ENCODE measurements around the gene STON1.

STON1 gene

DNA sequence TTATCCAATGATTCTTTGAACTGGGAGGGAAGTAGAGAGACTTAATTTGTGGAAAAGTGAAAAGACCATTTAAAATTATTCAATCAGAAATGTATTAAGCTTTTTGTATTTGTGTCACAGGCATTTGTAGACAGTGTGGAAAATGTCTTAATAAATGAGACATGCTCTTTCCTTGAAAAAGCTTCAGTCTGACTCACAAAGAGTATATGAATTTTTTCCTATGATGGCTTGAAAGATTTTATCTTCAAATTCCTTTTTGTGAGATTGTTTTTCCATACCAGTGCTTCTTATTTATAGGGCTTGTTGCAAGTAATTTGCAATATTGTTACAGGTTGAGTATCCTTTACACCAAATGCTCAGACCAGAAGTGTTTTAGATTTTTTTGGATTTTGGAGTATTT, 39.5 kb downstream of the STON1 start:
- no peak overlapping the region for H3K9ac ChIP-seq (ENCODE audit: low read length)

DNA sequence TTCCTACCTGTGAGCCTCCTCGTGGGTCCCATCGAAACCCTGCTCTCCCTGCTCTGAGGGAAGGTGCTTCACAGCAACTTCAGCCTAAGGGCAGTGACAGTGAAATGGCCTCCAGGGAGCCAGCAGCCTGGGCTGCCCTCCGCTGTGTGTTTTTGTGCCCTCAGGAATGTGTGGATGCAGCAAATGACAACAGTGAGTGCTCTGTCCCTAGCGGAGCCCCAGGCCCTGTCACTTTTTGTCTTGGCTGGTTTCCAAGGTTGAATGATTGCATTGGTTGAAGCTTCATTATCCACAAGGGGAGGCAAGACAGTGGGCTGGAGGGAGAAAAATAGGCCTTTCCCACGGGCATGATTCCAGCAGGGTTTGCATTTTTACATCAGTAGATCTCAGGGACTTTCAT, 42.9 kb downstream of the STON1 start:
- H2AFZ ChIP-seq (ENCODE audit: low read length): no peak overlapping the region
- no peak overlapping the region for H3K4me2 ChIP-seq (ENCODE audit: low read length)
- H3K79me2 ChIP-seq (ENCODE audit: insufficient read depth, low read length): no peaks in the 10 kb centered on the region
- no peaks in the 10 kb centered on the region for H3K9me2 ChIP-seq (ENCODE audit: low read depth, low read length)
- no peak overlapping the region for H3K4me3 ChIP-seq (ENCODE audit: low read depth, low read length, poor library complexity, severe bottlenecking)
- H3K9me3 ChIP-seq (ENCODE audit: low read length): no peaks in the 10 kb centered on the region
- no peak overlapping the region for H3K9ac ChIP-seq (ENCODE audit: low read length)
- no peaks in the 10 kb centered on the region for H3F3A ChIP-seq (ENCODE audit: insufficient read depth, low read length)
- H4K20me1 ChIP-seq (ENCODE audit: insufficient read depth, low read length): no peaks in the 10 kb centered on the region
- H3K4me1 ChIP-seq (ENCODE audit: insufficient read depth, low read length, severe bottlenecking): no peaks in the 10 kb centered on the region
- no peaks in the 10 kb centered on the region for H3K36me3 ChIP-seq (ENCODE audit: insufficient read depth, low read length)
- H3K27ac ChIP-seq (ENCODE audit: low read depth, low read length, poor library complexity, severe bottlenecking): no peak overlapping the region
- no peak for TF ChIP-seq EZH2 (IDR thresholded peaks at IDR 0.05; ENCODE audit: borderline replicate concordance, low read length)
- TF ChIP-seq, protein P1, sequence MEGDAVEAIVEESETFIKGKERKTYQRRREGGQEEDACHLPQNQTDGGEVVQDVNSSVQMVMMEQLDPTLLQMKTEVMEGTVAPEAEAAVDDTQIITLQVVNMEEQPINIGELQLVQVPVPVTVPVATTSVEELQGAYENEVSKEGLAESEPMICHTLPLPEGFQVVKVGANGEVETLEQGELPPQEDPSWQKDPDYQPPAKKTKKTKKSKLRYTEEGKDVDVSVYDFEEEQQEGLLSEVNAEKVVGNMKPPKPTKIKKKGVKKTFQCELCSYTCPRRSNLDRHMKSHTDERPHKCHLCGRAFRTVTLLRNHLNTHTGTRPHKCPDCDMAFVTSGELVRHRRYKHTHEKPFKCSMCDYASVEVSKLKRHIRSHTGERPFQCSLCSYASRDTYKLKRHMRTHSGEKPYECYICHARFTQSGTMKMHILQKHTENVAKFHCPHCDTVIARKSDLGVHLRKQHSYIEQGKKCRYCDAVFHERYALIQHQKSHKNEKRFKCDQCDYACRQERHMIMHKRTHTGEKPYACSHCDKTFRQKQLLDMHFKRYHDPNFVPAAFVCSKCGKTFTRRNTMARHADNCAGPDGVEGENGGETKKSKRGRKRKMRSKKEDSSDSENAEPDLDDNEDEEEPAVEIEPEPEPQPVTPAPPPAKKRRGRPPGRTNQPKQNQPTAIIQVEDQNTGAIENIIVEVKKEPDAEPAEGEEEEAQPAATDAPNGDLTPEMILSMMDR (IDR thresholded peaks at IDR 0.05; ENCODE audit: low read length): no peak
- H3K27me3 ChIP-seq (ENCODE audit: insufficient read depth, low read length): no peaks in the 10 kb centered on the region

More for the DNA sequence above, 39.5 kb downstream of the STON1 start:
- H3K4me2 ChIP-seq (ENCODE audit: low read length): no peak overlapping the region
- H3K9me3 ChIP-seq (ENCODE audit: low read length): no peaks in the 10 kb centered on the region
- no peaks in the 10 kb centered on the region for H4K20me1 ChIP-seq (ENCODE audit: insufficient read depth, low read length)
- no peaks in the 10 kb centered on the region for H3K4me1 ChIP-seq (ENCODE audit: insufficient read depth, low read length, severe bottlenecking)
- no peak overlapping the region for H2AFZ ChIP-seq (ENCODE audit: low read length)
- no peaks in the 10 kb centered on the region for H3K79me2 ChIP-seq (ENCODE audit: insufficient read depth, low read length)
- H3K27me3 ChIP-seq (ENCODE audit: insufficient read depth, low read length): no peaks in the 10 kb centered on the region
- H3K27ac ChIP-seq (ENCODE audit: low read depth, low read length, poor library complexity, severe bottlenecking): no peak overlapping the region
- no peaks in the 10 kb centered on the region for H3K36me3 ChIP-seq (ENCODE audit: insufficient read depth, low read length)
- no peaks in the 10 kb centered on the region for H3K9me2 ChIP-seq (ENCODE audit: low read depth, low read length)
- TF ChIP-seq EZH2 (IDR thresholded peaks at IDR 0.05; ENCODE audit: borderline replicate concordance, low read length): no peak
- TF ChIP-seq, protein P1 (IDR thresholded peaks at IDR 0.05; ENCODE audit: low read length): no peak
- H3F3A ChIP-seq (ENCODE audit: insufficient read depth, low read length): no peaks in the 10 kb centered on the region
- no peak overlapping the region for H3K4me3 ChIP-seq (ENCODE audit: low read depth, low read length, poor library complexity, severe bottlenecking)

DNA sequence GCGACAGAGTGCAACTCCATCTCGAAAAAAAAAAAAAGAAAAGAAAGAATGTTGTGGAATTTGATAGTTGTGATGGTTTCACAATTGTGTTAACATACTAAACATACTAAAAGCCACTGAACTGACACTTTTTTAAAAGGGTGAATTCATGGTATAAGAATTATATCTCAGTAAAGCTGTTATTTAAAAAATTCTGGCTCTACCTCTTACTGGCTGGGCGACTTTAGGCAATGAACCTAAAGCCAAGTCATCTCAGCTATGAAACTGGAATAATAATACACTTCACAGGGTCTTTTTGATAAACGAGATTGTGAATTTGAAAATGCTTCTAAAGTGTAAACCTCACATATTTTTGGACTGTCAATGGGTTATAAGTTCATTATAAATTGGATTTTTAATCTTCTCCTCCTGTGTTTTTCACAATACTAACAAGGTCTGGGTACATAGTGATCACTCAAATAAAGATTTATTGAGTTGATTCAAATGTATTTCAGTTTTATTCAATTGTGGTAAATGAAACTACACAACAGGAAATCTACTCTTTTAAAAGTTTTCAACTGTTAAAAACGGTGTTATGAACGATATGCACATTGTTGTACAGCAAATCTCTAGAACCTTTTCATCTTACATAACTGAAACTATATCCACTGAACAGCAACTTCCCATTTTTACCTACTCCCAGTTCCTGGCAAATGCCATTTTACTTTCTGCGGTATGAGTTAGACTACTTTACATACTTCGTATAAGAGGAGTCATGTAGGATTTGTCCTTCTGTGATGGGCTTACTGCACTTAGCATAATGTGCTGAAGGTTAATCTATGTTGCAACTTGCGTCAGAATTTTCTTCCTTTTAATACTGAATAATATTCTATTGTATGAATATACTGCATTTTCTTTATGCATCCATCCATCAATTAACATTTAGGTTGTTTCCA, 44.7 kb downstream of the STON1 start:
- no peak overlapping the region for H2AFZ ChIP-seq (ENCODE audit: low read length)

More for the DNA sequence above, 44.7 kb downstream of the STON1 start:
- H3K36me3 ChIP-seq (ENCODE audit: insufficient read depth, low read length): no peaks in the 10 kb centered on the region
- H3K9me2 ChIP-seq (ENCODE audit: low read depth, low read length): no peaks in the 10 kb centered on the region
- H3K9ac ChIP-seq (ENCODE audit: low read length): no peak overlapping the region
- H3K9me3 ChIP-seq (ENCODE audit: low read length): no peaks in the 10 kb centered on the region
- H3K27me3 ChIP-seq (ENCODE audit: insufficient read depth, low read length): no peaks in the 10 kb centered on the region
- no peaks in the 10 kb centered on the region for H3F3A ChIP-seq (ENCODE audit: insufficient read depth, low read length)
- H4K20me1 ChIP-seq (ENCODE audit: insufficient read depth, low read length): no peaks in the 10 kb centered on the region
- no peaks in the 10 kb centered on the region for H3K4me1 ChIP-seq (ENCODE audit: insufficient read depth, low read length, severe bottlenecking)
- no peak overlapping the region for H3K4me2 ChIP-seq (ENCODE audit: low read length)
- no peak overlapping the region for H3K4me3 ChIP-seq (ENCODE audit: low read depth, low read length, poor library complexity, severe bottlenecking)
- no peak overlapping the region for H3K27ac ChIP-seq (ENCODE audit: low read depth, low read length, poor library complexity, severe bottlenecking)
- TF ChIP-seq, protein P1 (IDR thresholded peaks at IDR 0.05; ENCODE audit: low read length): no peak
- TF ChIP-seq EZH2 (IDR thresholded peaks at IDR 0.05; ENCODE audit: borderline replicate concordance, low read length): no peak
- no peaks in the 10 kb centered on the region for H3K79me2 ChIP-seq (ENCODE audit: insufficient read depth, low read length)
